SW480 (cell line): Measurements from ENCODE around the gene ANKLE1.

Experiments
- DNase-seq: peaks from one replicate; pipeline ENCODE4 v3.0.0-alpha.2; 2016; ENCODE audit warnings: low spot score

ANKLE1 gene

DNA sequence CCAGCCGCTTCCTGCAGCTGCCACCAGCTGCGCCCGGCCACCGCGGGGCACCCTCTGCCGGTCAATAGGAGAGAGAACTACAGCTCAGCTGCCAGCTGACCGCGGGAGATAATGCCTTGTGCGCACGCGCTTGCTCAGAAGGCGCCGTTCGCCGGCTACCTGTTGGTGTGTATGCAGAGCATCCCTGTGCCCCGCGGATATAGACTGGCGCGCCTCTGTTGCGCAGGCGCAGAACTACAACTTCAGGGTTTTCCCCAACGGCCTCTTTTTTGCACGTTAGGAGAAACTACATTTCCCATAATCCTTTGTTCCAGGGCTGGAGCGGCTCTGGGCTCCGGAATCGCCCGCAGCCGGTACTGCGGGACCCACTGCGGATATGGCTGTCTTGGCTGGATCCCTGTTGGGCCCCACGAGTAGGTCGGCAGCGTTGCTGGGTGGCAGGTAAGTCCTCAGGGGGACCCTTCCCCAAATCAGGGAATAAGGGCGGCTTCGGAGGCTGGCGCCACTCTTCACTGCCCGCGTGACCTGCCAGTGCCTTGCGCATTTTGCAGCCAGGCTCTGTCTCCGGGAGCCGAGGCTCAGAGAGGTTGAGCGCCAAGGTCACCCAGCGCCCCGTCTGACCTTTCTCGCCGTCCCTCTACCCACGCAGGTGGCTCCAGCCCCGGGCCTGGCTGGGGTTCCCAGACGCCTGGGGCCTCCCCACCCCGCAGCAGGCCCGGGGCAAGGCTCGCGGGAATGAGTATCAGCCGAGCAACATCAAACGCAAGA is 24.0 kb downstream of the ANKLE1 start, which contains the start of gene MRPL34:
TSS of gene MRPL34 (plus strand) at position 356 of the 768 bp plus-strand sequence. CDS start at position 377, 21 bp downstream.
- DNase-seq: peak; percentile 100

DNA sequence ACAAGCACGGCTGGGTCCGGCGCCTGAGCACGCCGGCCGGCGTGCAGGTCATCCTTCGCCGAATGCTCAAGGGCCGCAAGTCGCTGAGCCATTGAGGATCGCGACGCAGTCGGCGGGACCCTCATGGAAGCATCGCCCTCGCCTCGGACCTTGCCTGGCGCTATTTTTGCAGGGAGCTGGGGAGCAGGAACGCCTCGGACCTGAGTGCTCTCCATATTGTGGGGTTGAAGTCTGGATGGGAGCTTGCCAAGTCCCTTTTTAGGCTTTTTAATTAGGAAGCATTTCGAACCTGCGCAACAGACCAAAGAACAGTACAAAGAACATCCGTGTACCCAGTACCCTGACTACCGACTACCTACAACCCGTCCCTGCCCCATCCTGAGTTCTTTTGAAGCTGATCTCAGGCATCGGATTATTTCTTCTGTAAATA is 24.6 kb downstream of the ANKLE1 start:
- DNase-seq: no peak

DNA sequence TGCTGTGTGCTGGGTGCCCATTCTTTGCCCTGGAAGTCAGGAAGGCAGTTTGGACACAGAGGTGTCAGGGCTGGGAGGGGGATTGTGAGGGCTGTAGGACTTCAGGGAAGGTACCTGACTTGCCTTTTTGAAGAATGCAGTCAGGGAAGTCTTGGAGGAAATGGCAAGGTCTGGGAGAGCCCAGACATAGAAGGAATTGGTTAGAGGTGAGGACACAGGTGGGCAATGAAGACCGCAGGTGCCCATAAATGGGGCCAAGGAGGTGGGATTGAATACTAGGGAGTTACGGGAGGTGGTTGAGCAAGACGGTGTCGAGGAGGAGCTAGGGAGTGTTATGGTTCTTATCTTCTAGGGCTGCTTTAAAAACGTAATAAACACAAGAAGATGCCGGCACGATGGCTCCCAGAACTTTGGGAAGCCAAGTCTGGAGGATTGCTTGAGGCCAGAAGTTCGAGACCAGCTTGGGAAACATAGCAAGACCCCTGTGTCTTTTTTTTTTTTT is 26.2 kb downstream of the ANKLE1 start:
- DNase-seq: no peak

DNA sequence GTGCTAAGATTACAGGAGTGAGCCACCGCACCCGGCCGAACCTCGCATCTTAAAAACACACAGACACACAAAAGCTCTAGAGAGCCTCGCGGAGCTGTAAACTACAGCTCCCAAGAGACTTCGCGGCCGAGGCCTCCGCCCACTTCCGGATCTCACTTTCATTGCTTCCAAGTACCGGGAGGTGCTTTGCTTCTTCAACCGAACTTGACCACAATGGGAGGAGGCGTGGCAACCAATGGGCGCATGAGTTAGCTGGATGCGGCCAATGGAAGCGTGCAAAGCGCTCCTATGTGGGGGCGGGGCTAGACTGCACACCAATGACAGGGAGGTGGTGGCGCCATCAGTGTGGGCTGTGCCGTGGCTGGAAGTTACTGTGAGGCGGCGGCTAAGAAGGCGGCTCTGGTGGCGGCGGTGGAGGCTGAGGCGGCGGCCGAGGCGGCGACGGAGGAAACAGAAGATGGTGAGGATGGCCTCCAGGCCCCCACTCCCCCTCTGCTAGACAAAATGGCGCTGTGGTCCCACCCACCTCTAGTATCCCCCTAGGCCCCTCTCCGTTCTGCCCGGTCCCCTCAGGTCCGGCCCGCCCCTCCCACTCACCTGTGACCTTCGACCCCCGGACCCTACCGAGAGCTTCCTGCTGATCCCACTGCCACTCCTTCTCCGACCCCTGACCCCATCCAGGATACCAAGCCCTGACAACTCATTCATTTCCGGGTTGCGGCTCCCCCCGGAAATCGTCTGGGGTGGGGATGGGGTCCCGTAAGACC is 27.7 kb downstream of the ANKLE1 start, which contains the start of gene DDA1:
TSS of gene DDA1 (plus strand) at position 366 of the 767 bp plus-strand sequence. CDS start at position 458, 92 bp downstream.
- peak; percentile 100 for DNase-seq

DNA sequence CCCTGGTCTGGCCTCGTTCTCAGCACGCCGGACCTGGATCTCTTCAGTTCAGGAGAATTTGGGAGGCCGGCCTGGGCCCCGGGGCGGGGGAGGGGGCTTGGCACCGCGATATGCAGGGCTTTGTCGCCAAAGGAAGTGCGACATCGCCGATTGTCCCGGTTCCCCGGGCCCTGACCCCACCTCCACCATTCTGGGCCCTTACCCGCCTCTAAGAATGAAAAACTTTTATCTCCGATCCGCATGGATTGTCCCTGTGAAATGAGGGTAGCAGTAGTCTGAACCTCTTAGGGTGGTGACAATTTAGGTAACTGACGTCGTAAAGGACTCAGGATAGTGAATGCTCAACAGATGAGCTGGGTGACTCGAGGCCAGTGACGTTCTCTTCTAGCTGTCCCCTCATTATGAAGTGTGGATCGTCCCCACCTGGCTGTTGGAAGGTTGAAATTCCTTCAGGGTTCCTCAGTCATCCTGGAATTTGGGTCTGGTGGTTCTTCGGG is 28.3 kb downstream of the ANKLE1 start:
- DNase-seq: no peak

DNA sequence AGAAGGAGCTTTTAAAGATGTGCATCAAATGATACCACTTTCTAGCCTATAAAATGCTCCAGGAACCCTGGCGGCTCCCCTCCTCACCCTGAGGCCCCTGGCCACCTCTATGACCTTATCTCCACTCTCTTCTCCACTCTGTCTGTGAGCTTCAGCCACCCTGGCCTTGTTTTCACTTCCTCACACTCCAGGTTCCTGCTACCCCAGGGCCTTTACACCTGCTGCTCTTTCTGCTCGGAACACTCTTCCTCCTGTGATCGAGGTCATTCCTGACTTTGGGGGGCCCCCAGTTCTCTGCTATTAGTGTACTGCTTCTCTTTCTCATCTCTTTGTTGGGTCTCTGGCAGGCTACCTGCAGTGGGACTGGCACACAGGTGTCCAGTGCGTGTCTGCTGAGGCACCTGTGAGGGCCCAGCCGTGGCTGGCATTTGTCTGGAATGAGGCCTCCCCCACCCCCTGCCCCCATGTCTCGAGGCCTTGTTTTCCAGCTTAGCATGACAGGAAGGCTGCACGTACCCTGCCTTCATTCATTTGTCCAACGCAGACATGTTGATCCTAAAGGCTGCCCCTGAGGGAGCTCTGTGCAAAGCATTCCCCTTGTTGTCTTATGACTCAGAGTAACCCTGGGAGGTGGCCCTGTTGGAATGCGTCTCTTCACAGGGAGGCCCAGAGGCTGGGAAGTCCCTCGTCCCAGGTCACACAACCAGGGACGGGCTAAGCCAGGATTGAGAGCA is 29.9 kb downstream of the ANKLE1 start:
- no peak for DNase-seq

DNA sequence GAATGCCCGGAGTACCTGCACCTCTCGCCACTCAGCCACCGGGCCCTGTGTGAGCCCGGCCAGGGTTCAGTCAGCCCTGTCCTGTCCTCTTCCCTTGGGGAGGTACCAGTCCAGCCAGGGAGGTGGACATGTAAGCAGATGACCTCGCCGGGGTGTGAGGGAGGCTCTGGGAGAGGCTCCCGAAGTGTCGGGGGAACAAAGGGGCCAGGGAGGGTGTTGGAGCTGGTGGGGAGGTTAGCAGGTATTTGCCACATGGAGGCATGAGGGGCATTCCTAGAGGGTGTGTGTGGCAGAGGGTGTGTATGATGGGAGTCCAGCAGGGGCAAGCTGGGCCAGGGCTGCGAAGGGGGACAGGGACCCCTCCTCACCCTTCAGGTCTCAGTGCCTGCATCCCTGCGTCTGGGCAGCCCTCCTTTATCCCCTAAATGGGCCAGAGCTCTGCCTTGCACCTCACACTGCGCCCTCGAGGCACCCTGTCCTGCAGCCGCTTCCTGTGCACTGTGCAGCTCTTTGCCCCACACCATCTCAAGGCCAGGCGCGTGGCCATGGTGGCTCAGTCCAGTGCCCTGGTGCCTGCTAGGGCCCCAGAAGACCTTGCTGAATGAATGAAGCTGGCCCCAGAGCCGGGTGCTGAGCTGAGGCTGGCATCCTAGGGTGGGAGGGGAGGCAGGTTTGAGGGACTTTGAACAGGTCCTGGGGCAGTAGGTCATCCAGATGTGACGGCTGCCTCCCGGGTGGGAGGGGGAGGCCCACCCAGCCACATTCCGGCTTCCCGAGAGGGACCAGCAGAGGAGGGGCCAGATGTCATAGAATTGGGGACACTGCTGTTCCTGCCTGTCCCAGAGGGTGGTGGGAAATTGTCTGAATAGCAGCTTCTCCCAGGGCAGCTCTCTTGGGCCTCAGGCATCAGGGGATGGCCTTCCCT is 30.8 kb downstream of the ANKLE1 start:
- no peak for DNase-seq

DNA sequence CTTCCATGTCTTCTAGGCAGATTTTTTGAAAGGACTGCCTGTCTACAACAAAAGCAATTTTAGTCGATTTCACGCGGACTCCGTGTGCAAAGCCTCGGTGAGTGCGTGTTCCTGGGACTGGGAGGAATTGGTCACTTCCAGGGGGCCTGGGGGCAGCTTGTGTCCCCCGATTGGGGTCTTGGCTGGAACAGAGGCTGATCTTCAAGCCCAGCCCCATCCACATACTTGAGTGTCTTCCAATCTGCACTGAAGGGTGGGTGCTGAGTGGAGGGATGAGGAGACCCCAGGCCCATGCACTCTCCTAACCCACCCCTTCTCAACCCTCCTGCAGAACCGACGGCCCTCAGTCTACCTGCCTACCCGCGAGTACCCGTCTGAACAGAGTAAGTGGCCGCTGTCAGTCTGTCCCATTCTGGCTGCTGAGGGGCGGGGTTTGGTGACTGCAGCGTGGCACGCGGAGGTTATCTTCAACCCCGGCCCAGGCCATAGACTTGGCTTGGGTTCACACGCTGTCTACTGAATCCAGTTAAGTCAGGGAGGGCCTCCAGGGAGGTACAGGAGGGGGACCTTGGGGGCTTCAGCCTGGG is 32.4 kb downstream of the ANKLE1 start:
- no peak for DNase-seq

DNA sequence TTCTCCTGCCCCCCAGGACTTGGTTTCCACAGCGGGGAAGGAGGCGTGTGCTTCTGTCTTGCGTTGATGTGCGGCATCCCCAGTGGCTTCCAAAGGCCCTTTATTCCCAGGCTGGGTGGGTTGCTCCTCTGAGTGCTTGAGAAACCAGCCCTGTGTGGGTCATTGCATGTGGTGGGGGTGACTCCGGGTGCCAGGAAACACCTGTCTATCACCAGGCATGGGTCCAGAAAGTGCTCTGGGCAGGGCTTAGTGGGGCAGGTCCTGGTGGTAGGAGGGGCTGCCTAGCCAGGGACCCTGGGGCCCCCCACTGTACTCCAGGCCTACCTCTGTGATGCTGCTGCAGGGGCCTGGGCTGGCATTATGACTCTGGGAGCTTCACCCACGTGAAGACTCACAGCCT is 37.3 kb downstream of the ANKLE1 start:
- no peak for DNase-seq

DNA sequence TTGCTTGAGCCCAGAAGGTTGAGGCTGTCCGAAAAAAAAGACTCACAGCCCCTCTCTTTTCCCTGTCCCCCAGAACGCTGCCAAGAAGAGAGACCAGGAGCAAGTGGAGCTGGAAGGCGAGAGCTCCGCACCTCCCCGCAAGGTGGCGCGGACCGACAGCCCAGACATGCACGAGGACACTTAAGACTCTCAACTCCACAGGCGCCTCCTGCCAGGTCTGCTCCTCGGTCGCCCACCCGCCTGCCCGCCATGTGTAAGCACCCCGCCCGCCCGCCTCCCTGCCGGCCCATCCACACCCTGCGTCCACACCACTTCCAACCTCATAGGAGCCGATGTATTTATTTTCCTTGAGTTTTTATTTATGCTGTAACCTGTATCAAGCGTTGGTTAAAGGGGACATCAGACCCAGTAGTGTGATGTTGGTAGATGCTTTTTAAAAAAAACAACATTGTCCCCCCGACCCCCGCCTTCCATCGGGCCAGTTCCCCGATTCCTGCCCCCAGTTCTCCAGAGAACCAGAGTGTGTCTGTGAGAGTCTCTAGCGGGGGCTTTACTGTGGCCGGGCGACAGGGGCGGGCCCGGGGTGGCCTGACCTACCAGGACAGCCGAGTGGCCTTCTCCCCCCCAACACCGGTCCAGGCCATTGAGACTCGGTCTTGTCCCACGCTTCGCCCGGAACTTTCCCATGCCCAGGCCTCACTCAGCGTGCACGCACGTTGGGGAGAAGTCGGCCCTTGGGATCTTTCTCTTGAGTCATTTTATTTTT is 38.0 kb downstream of the ANKLE1 start:
- DNase-seq: no peak

DNA sequence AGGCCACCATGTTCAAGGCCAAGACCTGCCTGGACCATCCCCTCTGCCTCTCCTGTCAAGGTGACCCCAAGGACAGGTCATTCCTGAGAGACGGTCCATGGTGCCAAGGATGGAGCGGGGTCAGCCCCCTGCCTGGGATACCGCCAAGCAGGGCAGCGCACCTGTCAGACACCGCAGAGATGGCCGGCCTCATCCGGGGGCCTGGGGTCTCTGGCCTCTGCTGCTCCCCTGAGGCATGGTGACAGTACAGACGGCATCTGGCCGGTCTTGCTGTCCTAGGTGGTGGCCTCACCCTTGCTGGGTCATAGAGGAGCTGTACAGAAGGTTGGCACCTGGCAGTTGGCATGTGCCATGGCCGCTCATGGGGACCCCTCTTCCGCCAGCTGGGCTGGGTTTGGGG is 38.7 kb downstream of the ANKLE1 start:
- DNase-seq: no peak

DNA sequence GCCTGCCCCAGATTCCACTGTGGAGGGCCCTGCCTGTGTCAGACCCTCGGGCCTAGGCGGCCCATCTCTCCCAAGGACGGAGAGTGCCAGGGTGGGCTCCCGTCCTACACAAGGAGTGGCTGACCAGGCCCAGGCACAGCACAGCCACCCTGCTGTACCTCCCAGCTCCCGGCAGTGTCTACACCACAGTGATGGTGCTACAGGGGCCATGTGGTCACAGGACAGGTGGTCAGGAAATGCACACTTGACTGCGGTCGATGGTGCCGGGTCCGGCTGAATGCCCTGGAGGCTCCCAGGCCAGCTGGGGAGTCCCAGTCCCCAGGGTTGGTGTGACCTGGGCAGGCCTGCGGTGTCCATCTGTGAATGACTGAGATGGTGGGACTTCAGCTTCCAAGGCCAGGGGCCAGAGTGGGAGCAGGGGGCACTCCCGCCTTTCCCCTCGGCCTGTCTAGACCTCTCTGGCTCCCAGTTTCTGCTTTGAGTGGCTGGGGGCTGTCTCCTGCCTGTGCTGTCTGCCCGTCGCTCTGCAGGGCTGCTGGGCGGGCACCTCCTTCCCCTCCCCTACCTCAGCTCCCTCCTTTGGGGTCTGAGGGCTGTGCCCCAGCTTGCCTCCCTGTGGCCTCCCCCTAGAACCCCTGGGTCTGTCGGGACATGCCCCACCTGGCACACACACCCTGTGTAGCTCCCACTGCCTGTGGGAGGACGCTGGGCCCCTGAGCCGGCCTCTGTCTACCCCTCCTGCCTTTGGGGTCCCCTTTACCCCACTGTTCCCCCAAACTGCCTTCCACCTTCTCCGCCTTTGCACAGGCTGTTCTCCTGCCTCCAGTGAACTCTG is 40.2 kb downstream of the ANKLE1 start:
- no peak for DNase-seq

DNA sequence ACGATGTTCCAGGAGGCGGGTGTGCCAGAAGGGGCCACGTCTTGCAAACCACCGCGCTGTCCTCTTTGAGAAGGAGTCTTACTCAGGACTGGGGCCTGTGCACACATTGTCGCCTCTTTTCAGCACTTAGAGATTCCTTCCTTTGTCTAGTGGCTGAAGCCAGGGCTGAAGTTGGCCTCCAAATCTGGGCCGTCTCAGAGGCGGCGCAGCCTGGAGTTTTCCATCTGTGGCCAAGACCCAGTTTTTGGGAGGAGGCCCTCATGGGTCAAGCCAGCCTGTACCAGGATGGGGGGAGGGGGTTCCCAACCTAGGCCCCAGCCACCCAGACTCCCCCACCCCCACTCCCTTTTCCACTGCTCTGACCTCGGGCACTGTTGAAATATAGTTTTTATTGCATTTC is 41.2 kb downstream of the ANKLE1 start:
- no peak for DNase-seq

DNA sequence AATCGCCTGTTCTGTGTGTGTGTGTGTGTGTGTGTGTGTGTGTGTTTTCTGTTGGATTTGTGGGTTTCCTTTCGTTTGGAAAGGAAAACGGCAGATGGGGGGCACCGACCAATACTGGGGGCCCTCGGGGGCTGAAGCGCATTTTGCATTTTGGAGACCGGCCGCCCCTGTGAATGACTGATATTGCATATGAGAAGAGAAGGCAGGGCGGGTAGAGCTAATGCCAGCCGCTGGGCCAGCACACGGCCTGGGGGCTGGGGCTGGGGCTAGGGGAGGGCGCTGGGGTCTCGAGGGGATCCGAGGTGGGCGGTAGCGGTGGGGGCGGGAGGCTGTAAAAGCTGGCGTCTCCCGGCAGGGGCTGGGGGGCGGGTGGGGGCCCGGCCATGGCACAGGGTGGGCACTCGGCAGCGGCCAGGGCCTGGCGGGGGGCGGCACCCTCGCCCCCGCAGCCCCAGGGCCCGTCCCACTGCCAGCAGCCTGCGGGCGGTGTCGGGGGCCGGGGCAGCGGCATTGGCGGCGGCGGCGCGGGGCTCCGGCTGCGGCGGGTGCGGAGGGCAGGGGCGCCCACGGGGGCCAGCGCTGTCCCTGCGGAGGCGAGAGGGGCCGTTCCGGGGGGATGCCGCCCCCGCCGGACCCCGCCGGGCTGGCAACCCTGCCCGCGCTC is 41.7 kb downstream of the ANKLE1 start:
- DNase-seq: no peak

DNA sequence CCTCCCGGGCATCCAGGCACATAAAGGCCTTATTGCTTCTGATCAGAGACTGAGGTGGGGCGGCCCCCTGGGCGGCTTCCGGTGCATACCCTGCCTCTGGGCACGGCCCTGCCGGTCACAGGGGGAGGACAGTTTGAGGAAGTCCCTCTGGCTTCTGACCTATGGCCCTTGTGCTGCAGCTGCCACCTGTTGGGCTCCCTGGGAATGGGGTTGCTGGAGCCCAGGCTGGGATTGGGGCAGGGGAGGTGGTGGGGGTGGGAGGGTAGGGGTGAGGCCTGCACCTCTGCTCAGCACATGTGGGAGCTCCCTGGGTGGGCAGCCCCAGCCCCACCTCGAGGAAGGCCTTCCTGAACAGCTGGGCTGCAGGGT is 42.2 kb downstream of the ANKLE1 start:
- DNase-seq: no peak

DNA sequence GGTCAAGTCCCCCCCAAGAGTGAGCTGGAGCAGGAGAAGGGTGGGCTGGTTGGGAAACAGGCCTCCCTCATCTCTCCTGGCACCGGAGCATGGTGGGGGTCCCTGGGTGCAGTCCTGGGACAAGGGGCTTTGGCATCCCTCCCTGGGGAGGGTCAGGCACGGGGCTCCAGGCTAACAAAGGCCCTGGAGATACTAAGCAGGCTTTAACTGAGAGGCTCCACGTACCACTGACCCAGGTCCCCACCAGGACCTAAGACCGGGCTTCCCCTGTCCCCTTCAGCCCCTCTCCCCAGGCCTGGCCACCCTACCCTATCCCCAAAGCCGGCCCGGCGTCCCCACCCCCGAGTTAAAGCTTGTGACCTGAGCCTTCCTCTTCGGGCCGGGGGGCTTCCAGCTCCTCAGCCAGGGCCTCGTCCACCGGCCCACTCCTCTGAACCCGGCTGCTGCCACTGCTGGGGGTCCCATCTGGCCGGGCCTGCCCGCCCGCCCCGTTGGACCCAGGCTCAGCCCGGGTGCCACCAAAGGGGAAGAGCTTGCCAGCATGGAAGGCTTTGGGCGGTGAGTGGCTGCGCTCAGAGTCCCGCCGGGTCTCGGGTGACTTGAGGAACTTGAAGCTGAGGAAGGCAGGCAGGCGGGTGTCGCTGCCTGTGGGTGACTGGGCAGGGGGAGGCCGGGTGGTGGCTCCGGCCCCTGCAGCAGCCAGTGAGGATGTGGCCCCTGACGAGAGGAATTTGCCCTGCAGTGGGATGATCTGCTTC is 42.8 kb downstream of the ANKLE1 start:
- no peak for DNase-seq

DNA sequence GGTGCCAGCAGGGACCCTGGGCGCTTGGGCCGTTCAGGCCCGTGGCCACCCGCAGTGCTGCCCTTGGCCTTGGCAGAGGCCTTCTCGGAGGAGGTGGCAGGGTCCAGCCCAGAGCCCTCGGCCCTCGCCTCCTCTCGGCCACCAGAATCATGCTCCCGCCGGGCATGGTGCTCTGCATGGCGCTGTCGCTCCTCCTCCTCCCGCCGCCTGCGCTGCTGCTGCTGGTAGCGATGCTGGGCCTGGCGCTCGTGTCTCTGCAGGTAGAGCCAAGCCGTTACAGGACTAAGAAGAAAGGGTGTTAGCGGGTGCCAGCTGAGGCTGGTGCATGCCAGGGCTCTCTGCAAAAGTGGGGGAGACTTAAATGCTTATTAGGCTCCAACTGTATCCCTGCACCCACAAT is 43.4 kb downstream of the ANKLE1 start:
- no peak for DNase-seq
